Panc1 (cell line): ENCODE measurements around the gene SEC22C. TPM values are rescaled to one million over a fixed set of nuclear protein-coding genes. Genes with fewer than 3 reads are reported as not detected.

Experiments used
- ATAC-seq: fragments of 200-7000 bp; cut with Tn5 transposase; 2 replicates; pipeline ENCODE4 v1.9.1; 2020; ENCODE audit warnings: mild to moderate bottlenecking, moderate library complexity
- BruUV-seq: library from RNA; stranded (reverse); fragments of 400-500 nt; replicated peaks from 2 replicates; lab custom pipeline; 2021; lab: Mats Ljungman, UMichigan
- CTCF ChIA-PET: fragments of 300-600 bp; sonication (Branson Sonifier 250); formaldehyde crosslinking; loops from one replicate; lab custom pipeline; 2022; ENCODE audit warnings: antibody characterized with exemption; lab: Charles Lee
- POLR2A ChIA-PET: fragments of 300-600 bp; sonication (Branson Sonifier 250); formaldehyde crosslinking; loops from one replicate; lab custom pipeline; 2022; ENCODE audit warnings: antibody characterized with exemption; lab: Charles Lee
- DNase-seq: peaks from one replicate; pipeline ENCODE4 v3.0.0-alpha.2; 2010; ENCODE audit warnings: low read depth, low spot score
- H3K27ac ChIP-seq: 2 replicates; pipeline ENCODE4 v1.5.1; 2011; ENCODE audit warnings: mild to moderate bottlenecking, low read length, inconsistent platforms
- H3K27me3 ChIP-seq: fragments of 200-500 bp; sonication (Bioruptor generic); 2 replicates; pipeline ENCODE4 v1.6.0; 2014; ENCODE audit warnings: low read length, inconsistent platforms; ENCODE audit not compliant: control insufficient read depth, insufficient read depth
- H3K36me3 ChIP-seq: fragments of 200-500 bp; sonication (Bioruptor generic); 2 replicates; pipeline ENCODE4 v1.5.1; 2014; ENCODE audit warnings: inconsistent platforms, mild to moderate bottlenecking, low read length, moderate library complexity; ENCODE audit not compliant: control insufficient read depth, insufficient read depth
- H3K4me1 ChIP-seq: 2 replicates; pipeline ENCODE4 v1.5.1; 2011; ENCODE audit warnings: inconsistent platforms, mild to moderate bottlenecking, low read length, moderate library complexity; ENCODE audit not compliant: control insufficient read depth, insufficient read depth
- H3K4me3 ChIP-seq, 2 experiments: 2 replicates each; pipeline ENCODE4 v1.5.1; 2011 to 2012; ENCODE audit warnings: low read depth in 2 of 2, low read length in 2 of 2, mild to moderate bottlenecking in 2 of 2, inconsistent platforms in 1 of 2, moderate library complexity in 1 of 2
- H3K9me3 ChIP-seq: fragments of 200-500 bp; sonication (Bioruptor generic); 2 replicates; pipeline ENCODE4 v1.5.1; 2014; ENCODE audit warnings: low read depth, mild to moderate bottlenecking, inconsistent platforms, low read length, moderate library complexity; ENCODE audit not compliant: control insufficient read depth, insufficient read depth
- CTCF ChIP-seq: fragments of 450-650 bp; IDR thresholded peaks from 2 replicates; pipeline ENCODE4 v1.5.1; 2017; ENCODE audit warnings: mild to moderate bottlenecking
- POLR2AphosphoS5 ChIP-seq: IDR thresholded peaks from 2 replicates; pipeline ENCODE4 v1.6.1; 2012; ENCODE audit warnings: mild to moderate bottlenecking, low read depth, low read length, moderate library complexity
- REST ChIP-seq, 2 experiments: IDR thresholded peaks; 2 replicates each; pipeline ENCODE4 v1.6.1; 2011 to 2012; ENCODE audit warnings: low read depth in 2 of 2, control low read depth in 1 of 2, low read length in 1 of 2, mild to moderate bottlenecking in 1 of 2, moderate library complexity in 1 of 2; ENCODE audit not compliant: insufficient read depth in 1 of 2
- SIN3A ChIP-seq: IDR thresholded peaks from 2 replicates; pipeline ENCODE4 v1.6.1; 2012; ENCODE audit warnings: low read depth, mild to moderate bottlenecking, low read length, moderate library complexity, borderline replicate concordance; ENCODE audit not compliant: insufficient read depth
- TCF7L2 ChIP-seq: IDR thresholded peaks from 2 replicates; pipeline ENCODE4 v1.6.1; 2011; ENCODE audit warnings: mild to moderate bottlenecking, low read depth, low read length, inconsistent platforms
- in situ Hi-C: cut with HindIII; loops from 2 replicates; pipeline ENCODE4 v1.10.0; 2016; ENCODE audit warnings: low sequenced_read_pairs, low pct_unique_long_range_greater_than_20kb
- intact Hi-C: fragments of 100-400 bp; cut with micrococcal nuclease; formaldehyde crosslinking; loops from one replicate; pipeline ENCODE4 v1.10.0; 2022; ENCODE audit not compliant: unreplicated experiment
- total RNA-seq: library from RNA; stranded (reverse); gene quantifications from one replicate; pipeline ENCODE4 v1.2.1, GENCODE V29; 2021; ENCODE audit not compliant: unreplicated experiment

The SEC22C gene
- total RNA-seq, 1 experiment from 2014 or later = 45.9 TPM

DNA sequence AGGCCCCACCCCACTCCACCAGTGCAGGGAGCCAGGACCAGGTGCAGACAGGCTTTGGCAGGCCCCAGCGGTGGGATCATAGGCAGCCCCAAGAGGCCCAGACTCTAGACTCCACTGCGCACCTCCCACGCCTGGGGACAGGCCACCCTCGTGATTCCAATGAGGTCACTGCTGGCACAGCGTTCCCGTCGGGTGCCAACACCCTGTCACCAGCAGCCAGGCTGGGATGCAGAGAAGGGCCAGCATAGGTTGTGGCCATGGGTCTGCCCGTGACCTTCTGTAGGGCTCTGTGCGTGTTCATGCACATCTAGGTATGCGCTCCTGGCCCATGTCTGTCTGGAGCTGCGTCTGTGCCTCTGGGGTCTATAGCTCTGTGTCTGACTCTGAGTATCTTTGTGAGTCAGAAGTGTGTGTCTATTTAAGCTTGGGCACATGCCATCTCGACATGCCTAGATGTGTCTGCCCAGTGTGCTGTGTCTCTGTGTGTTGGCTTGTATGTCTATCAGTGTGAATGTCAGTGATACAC is 66.3 kb downstream of the SEC22C start:
- H3K9me3 ChIP-seq = no peaks in the 10 kb centered on the region
- peak; percentile 49; the same call in 1 of the 2 replicates for ATAC-seq
- no peaks in the 10 kb centered on the region for H3K36me3 ChIP-seq
- ChIA-PET POLR2A (no interaction called here), CTCF (no interaction called here)
- H3K4me3 ChIP-seq = no peak overlapping the region
- TF ChIP-seq TCF7L2 (no peak), POLR2AphosphoS5 (no peak), CTCF (no peak), SIN3A (no peak), REST (IDR thresholded peaks at IDR 0.05; ENCODE audit: insufficient read depth in 1 of 2, low read depth in 2 of 2, low read length in 1 of 2) (no peak)
- DNase-seq = no peak
- no TSS peak for BruUV-seq
- H3K27me3 ChIP-seq = no peaks in the 10 kb centered on the region
- intact Hi-C loops = no loop called here
- no peaks in the 10 kb centered on the region for H3K4me1 ChIP-seq
- in situ Hi-C loops = no loop called here
- no peak overlapping the region for H3K27ac ChIP-seq

DNA sequence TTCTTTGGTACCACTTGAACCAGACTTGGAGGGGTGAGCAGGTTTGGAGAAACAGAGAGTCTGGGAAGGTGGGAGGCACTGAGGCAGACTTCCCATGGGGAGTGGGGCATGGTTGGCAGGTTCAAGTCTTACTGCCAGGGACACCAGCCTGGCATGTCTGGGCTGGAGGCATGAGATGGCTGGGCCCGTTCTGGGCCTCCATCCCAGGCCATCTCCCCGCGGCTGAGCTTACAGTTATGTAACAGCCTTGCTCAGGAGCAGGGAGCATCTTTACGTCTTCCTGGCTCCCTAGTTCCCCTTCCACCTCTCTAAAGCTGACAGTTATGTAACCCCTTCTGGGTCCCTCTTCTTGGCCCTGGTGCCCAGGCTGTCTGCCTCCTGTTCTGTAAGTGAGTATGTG is 66.9 kb downstream of the SEC22C start:
- in situ Hi-C loops = no loop called here
- 0 out of 2 replicates have a peak, but pooled peaks have one; percentile 42 for ATAC-seq
- intact Hi-C loops = no loop called here
- ChIA-PET POLR2A (no interaction called here), CTCF (no interaction called here)
- Histone ChIP-seq H3K4me1 (no peaks in the 10 kb centered on the region), H3K27ac (no peak overlapping the region), H3K4me3 (no peak overlapping the region), H3K9me3 (no peaks in the 10 kb centered on the region), H3K36me3 (no peaks in the 10 kb centered on the region), H3K27me3 (no peaks in the 10 kb centered on the region)
- no peak for DNase-seq
- TF ChIP-seq CTCF = no peak
- no peak for TF ChIP-seq TCF7L2
- no peak for TF ChIP-seq REST (IDR thresholded peaks at IDR 0.05; ENCODE audit: insufficient read depth in 1 of 2, low read depth in 2 of 2, low read length in 1 of 2)
- no peak for TF ChIP-seq POLR2AphosphoS5
- no peak for TF ChIP-seq SIN3A
- BruUV-seq = no TSS peak
